GM18498 (cell line): ENCODE data around the gene ADAMTS16.

Experiments
- ATAC-seq: cut with Tn5 transposase; IDR thresholded peaks from one replicate; pipeline ENCODE4 v1.9.1; 2021; ENCODE audit warnings: mild to moderate bottlenecking, moderate library complexity; ENCODE audit not compliant: unreplicated experiment

Gene ADAMTS16

GRCh38 chr5:5141625-5142525 is 1.7 kb downstream of the ADAMTS16 start:
- ATAC-seq, result peak; percentile 63

GRCh38 chr5:5144441-5144840 is 4.3 kb downstream of the ADAMTS16 start:
- ATAC-seq, result no peak

GRCh38 chr5:5145651-5146529 is 5.8 kb downstream of the ADAMTS16 start:
- ATAC-seq, result no peak

- ATAC-seq, result no peak
Observed at GRCh38 chr5:5146530-5147160, 6.5 kb downstream of the ADAMTS16 start.

GRCh38 chr5:5149154-5149553 is 9.0 kb downstream of the ADAMTS16 start:
- no peak for ATAC-seq

DNA sequence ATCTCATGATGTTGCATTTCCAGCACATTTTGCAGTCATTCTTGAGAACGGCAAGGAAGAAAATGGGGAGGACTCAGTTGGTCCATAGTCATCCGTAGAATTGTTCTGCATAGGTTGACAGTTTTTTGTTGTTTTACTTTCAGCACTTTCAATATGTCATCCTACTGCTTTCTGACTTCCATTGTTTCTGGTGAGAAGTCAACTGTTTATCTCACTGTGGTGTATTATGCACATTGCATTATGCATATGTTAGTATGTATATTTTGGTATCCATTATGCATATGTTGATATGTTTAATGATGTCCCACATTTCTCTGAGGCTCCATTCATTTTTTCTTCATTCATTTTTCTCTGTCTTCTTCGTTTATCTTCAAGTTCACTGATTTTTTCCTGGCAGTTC is 10.5 kb downstream of the ADAMTS16 start:
- ATAC-seq, result no peak

DNA sequence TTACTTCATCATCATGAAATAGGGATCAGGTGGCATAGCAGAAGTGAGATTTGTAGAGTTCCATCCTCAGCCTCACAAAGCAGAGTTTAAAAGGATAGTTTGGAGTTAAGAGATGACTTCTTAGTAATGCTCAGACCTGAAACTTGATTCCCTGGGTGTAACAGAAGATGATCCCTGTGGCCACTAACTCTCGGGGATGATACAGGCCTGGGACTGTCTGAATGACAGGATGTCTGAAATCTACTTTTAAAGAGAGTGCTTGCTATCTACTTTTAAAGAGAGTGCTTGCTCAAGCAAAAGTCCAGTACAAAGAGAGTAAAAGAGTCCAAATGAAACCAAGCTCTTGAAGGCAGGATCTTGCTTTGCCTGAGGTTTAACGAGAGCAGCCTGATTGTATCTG is 14.6 kb downstream of the ADAMTS16 start:
- ATAC-seq, result no peak

DNA sequence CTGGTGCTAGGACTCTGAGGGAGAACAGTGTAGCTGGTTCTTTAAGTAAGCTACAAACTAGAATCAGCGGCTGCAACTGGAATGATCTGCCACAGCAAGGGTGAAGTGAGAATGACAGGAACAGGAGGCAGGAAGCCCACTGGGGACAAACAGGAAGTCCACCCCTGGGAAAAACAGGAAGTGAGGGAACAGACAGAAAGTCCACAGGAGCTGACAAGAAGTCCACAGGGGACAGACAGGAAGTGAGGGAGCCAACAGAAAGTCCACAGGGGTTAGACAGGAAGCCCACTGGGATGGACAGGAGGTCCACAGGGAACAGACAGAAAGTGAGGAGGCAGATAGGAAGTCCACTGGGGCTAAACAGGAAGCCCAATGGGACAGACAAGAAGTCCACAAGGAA is 15.5 kb downstream of the ADAMTS16 start:
- ATAC-seq, result no peak

GRCh38 chr5:5156471-5157082 is 16.4 kb downstream of the ADAMTS16 start:
- ATAC-seq, result no peak

- no peak for ATAC-seq
Observed at GRCh38 chr5:5158472-5158895, 18.4 kb downstream of the ADAMTS16 start.

GRCh38 chr5:5159282-5160103 is 19.4 kb downstream of the ADAMTS16 start:
- ATAC-seq, result no peak

- no peak for ATAC-seq
Observed at GRCh38 chr5:5164163-5164562, 24.0 kb downstream of the ADAMTS16 start.

- no peak for ATAC-seq
Observed at GRCh38 chr5:5165541-5166002, 25.4 kb downstream of the ADAMTS16 start.

DNA sequence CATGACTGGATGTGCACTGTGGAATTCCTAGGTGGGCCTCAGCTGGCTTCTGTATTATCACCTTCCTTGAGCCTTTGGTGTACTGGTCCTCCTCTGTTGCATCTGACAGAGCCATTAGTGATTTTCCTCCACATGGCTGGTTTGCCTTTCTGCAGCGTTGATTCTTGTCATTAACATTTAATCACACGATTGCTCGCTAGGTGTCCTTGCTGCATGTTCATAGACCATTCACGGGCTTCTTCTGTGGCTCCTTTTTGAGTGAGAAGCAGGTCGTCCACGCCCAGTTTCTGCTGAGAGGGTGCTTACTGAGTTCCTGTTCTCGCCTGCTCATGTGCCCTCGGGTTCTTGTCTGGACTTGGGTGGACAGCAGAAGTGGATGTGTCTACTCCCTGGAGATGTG is 29.3 kb downstream of the ADAMTS16 start:
- no peak for ATAC-seq

- no peak for ATAC-seq
Observed at GRCh38 chr5:5178136-5178535, 38.0 kb downstream of the ADAMTS16 start.

GRCh38 chr5:5178580-5178979 is 38.5 kb downstream of the ADAMTS16 start:
- no peak for ATAC-seq

- no peak for ATAC-seq
Observed at GRCh38 chr5:5179079-5179478, 38.9 kb downstream of the ADAMTS16 start.

DNA sequence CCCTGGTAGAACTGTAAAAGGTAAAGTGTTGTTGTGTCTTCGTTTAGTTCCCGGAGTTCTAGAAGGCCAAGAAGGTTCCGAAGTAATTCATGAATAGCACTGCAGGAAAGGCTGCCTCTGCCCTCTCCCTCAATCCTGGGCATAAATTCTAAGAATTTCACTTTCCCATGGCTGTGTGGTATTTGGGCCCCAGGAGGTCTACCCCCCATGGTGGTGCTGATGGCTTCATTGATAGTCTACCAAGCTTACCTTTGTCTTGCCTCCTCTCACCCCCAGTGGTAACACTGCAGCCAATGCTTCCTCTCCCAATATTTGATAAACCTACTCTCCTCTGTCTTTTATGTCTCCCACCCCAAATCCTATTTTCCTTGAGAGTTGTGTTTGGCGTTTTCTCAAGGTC is 39.5 kb downstream of the ADAMTS16 start:
- ATAC-seq, result no peak

- no peak for ATAC-seq
Observed at GRCh38 chr5:5181650-5182324, 41.7 kb downstream of the ADAMTS16 start.
